Fibroblast of lung (primary cell): ENCODE data around the gene SUPT7L.

Experiments
- CTCF ChIP-seq, 2 donors: IDR thresholded peaks in 1 of 2; conservative IDR thresholded peaks in 1 of 2; 1 replicate in 1 of 2; 2 replicates in 1 of 2; pipeline ENCODE4 v1.5.1; 2011 to 2012; ENCODE audit warnings: low read length in 2 of 2, control low read depth in 1 of 2, inconsistent platforms in 1 of 2, low read depth in 1 of 2, mild to moderate bottlenecking in 1 of 2
- EZH2 ChIP-seq: IDR thresholded peaks from 2 replicates; pipeline ENCODE4 v1.5.1; 2012; ENCODE audit warnings: low read length, control low read depth, mild to moderate bottlenecking; ENCODE audit errors: missing control alignments

GRCh38 chr2:27712522-27712921 lies 49.1 kb upstream of the SUPT7L start:
- TF ChIP-seq CTCF (conservative IDR thresholded peaks at IDR 0.05 in 1 of 2, IDR thresholded peaks at IDR 0.05 in 1 of 2; ENCODE audit: low read depth in 1 of 2, low read length in 2 of 2) (no peak), EZH2 (no peak)
